Gastrocnemius medialis (tissue), 4 donors: Measurements from ENCODE around the gene MAML3. TPM values are rescaled to one million over a fixed set of nuclear protein-coding genes. Genes with fewer than 3 reads are reported as not detected.

ENCODE experiments used
- ATAC-seq, 2 donors: fragments of 150-250 bp; one replicate each; pipeline ENCODE4 v1.9.1; 2016
- DNase-seq, 2 donors: peaks; one replicate each; pipeline ENCODE4 v3.0.0-alpha.2; 2019
- H3K27ac ChIP-seq, 4 donors: fragments of 200-600 bp; sonication (generic); 1 replicate in 1 of 4; 2 replicates in 3 of 4; pipeline ENCODE4 v1.5.1; 2016 to 2018; ENCODE audit warnings: mild to moderate bottlenecking in 2 of 4, moderate library complexity in 1 of 4
- H3K27me3 ChIP-seq, 3 donors: fragments of 200-600 bp; sonication (generic) in 2 of 3; 1 replicate in 1 of 3; 2 replicates in 2 of 3; pipeline versions ENCODE4 v1.5.1 to v1.6.0; 2016 to 2019; ENCODE audit warnings: mild to moderate bottlenecking in 1 of 3, moderate library complexity in 1 of 3
- H3K36me3 ChIP-seq, 2 donors: fragments of 200-600 bp; sonication (generic) in 1 of 2; one replicate each; pipeline ENCODE4 v1.5.1; 2017 to 2018
- H3K4me1 ChIP-seq, 2 donors: fragments of 200-600 bp; sonication (generic) in 1 of 2; one replicate each; pipeline ENCODE4 v1.5.1; 2016 to 2017; ENCODE audit warnings: mild to moderate bottlenecking in 2 of 2
- H3K4me3 ChIP-seq, 4 donors: fragments of 200-600 bp; sonication (generic) in 3 of 4; 1 replicate in 1 of 4; 2 replicates in 3 of 4; pipeline ENCODE4 v1.5.1; 2016 to 2019; ENCODE audit warnings: mild to moderate bottlenecking in 2 of 4
- H3K9me3 ChIP-seq, 3 donors: fragments of 200-600 bp; sonication (generic) in 2 of 3; 1 replicate in 1 of 3; 2 replicates in 2 of 3; pipeline ENCODE4 v1.5.1; 2016 to 2019
- POLR2A ChIP-seq, 2 donors: fragments of 450-650 bp; IDR thresholded peaks; one replicate each; pipeline ENCODE4 v1.6.1; 2017; ENCODE audit warnings: antibody characterized with exemption in 2 of 2, mild to moderate bottlenecking in 2 of 2, moderate library complexity in 2 of 2
- in situ Hi-C, 4 donors: fragments of 200-750 bp; cut with MboI; loops; one replicate each; pipeline versions ENCODE4 v1.15.0 to v1.8.0; 2017; ENCODE audit warnings: low sequenced_read_pairs in 4 of 4
- intact Hi-C: fragments of 100-400 bp; cut with DNase I; formaldehyde crosslinking; loops from one replicate; pipeline ENCODE4 v1.15.1; 2023; ENCODE audit warnings: low total_unique reads
- total RNA-seq, 4 donors: library from RNA; depleted of rRNA; stranded (reverse); fragments of >200 nt; gene quantifications; one replicate each; pipeline versions ENCODE4 v1.1.0 to v1.2.3, GENCODE V29; 2016
- TF ChIP-seq, protein P1 (sequence below), 5 experiments: fragments of 450-650 bp in 3 of 5; fragments of 200-600 bp in 2 of 5; sonication (generic) in 2 of 5; IDR thresholded peaks in 4 of 5; conservative IDR thresholded peaks in 1 of 5; 1 replicate in 4 of 5; 2 replicates in 1 of 5; pipeline ENCODE4 v1.5.1; 2016 to 2019; ENCODE audit warnings: antibody characterized with exemption in 5 of 5, mild to moderate bottlenecking in 3 of 5, moderate library complexity in 3 of 5

Gene MAML3
- total RNA-seq, 4 donors from 2014 or later: 0.98 to 1.5 (median 1.4) TPM

DNA sequence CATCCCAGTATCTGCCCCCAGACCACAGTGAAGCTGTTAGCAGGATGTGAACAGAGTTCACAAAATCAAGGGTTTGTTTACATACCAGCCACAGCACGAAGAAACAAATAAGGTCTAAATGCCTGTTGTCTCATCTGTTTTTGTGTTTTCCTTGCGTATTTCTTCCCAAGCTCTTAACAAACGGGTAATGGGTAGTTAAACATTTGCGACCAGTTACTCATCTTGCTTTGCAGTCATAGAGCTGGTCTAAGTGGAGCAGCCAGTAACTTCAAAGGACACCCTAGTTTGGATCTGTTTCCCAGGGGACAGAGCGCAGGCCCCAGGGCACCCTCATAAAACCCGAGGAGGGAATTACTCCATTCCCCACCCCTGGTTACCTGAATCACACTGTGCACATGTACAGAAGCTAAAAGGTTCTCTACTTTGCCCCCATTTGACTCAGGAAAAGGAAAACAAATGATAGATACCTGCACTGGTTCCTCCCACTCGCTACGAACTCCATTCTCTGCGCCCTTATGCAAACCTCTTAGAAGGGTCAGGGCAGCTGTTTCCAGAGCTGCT is 68.8 kb downstream of the MAML3 start:
- in situ Hi-C loops (no loop called here), intact Hi-C loops (no loop called here)
- TF ChIP-seq POLR2A (IDR thresholded peaks at IDR 0.05): no peak
- TF ChIP-seq, protein P1, sequence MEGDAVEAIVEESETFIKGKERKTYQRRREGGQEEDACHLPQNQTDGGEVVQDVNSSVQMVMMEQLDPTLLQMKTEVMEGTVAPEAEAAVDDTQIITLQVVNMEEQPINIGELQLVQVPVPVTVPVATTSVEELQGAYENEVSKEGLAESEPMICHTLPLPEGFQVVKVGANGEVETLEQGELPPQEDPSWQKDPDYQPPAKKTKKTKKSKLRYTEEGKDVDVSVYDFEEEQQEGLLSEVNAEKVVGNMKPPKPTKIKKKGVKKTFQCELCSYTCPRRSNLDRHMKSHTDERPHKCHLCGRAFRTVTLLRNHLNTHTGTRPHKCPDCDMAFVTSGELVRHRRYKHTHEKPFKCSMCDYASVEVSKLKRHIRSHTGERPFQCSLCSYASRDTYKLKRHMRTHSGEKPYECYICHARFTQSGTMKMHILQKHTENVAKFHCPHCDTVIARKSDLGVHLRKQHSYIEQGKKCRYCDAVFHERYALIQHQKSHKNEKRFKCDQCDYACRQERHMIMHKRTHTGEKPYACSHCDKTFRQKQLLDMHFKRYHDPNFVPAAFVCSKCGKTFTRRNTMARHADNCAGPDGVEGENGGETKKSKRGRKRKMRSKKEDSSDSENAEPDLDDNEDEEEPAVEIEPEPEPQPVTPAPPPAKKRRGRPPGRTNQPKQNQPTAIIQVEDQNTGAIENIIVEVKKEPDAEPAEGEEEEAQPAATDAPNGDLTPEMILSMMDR (IDR thresholded peaks at IDR 0.05 in 4 of 5, conservative IDR thresholded peaks at IDR 0.05 in 1 of 5): no peak
- Histone ChIP-seq H3K4me1 (no peaks in the 10 kb centered on the region), H3K27me3 (no peaks in the 10 kb centered on the region), H3K36me3 (no peaks in the 10 kb centered on the region), H3K27ac (no peak overlapping the region), H3K4me3 (no peak overlapping the region), H3K9me3 (no peaks in the 10 kb centered on the region)
- no peak for DNase-seq
- ATAC-seq: no peak

DNA sequence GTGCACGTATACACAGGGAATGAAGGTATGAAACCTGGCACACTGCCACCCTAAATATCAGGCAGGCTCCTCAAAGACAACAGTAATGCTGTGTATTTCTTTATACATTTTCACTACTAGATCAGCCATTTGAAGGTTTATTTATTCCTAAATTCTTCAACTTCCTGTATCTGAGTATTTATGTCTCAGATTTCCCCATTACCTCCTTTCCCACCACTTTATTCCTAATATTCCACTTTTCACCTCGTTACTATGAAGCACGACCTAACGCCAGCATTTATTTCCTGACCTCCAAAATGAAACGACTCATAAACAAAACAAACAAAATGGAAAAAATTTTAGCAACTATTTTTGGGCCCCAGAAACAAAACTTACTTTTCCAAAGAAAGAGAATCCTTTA is 69.6 kb downstream of the MAML3 start:
- Histone ChIP-seq H3K4me1 (peaks cover 5 to 6% of the 10 kb centered on the region in 2 donors), H3K9me3 (no peaks in the 10 kb centered on the region), H3K36me3 (no peaks in the 10 kb centered on the region), H3K4me3 (no peak overlapping the region), H3K27me3 (no peaks in the 10 kb centered on the region), H3K27ac (no peak overlapping the region)
- intact Hi-C loops: no loop called here
- in situ Hi-C loops: no loop called here
- no peak for ATAC-seq
- TF ChIP-seq, protein P1 (IDR thresholded peaks at IDR 0.05 in 4 of 5, conservative IDR thresholded peaks at IDR 0.05 in 1 of 5): no peak
- TF ChIP-seq POLR2A (IDR thresholded peaks at IDR 0.05): no peak
- no peak for DNase-seq

DNA sequence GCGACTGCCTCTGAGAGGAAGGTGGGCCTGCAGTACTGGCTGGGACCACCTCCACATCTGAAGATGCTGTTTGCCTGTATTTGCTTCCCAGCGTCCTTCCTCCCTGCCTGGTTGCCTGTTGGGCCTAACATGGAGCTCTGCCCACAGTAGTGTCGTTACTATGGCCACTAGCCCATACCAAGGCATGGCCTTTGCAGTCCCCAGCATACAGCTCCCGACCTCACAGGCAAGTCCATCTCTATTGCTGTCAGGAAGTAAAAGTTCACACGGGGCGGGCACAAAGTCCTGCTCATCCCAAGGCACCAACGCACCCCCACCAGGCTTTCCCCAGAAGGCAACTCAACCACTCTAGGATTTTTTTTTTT is 71.6 kb downstream of the MAML3 start:
- H3K27me3 ChIP-seq: no peaks in the 10 kb centered on the region
- in situ Hi-C loops (no loop called here), intact Hi-C loops (no loop called here)
- peaks cover 21% of the 10 kb centered on the region in 2 donors for H3K4me1 ChIP-seq
- no peak for DNase-seq
- ATAC-seq: no peak
- H3K36me3 ChIP-seq: no peaks in the 10 kb centered on the region
- TF ChIP-seq POLR2A (IDR thresholded peaks at IDR 0.05): no peak
- TF ChIP-seq, protein P1 (IDR thresholded peaks at IDR 0.05 in 4 of 5, conservative IDR thresholded peaks at IDR 0.05 in 1 of 5): no peak
- H3K27ac ChIP-seq: no peak overlapping the region
- H3K9me3 ChIP-seq: no peaks in the 10 kb centered on the region
- H3K4me3 ChIP-seq: no peak overlapping the region

DNA sequence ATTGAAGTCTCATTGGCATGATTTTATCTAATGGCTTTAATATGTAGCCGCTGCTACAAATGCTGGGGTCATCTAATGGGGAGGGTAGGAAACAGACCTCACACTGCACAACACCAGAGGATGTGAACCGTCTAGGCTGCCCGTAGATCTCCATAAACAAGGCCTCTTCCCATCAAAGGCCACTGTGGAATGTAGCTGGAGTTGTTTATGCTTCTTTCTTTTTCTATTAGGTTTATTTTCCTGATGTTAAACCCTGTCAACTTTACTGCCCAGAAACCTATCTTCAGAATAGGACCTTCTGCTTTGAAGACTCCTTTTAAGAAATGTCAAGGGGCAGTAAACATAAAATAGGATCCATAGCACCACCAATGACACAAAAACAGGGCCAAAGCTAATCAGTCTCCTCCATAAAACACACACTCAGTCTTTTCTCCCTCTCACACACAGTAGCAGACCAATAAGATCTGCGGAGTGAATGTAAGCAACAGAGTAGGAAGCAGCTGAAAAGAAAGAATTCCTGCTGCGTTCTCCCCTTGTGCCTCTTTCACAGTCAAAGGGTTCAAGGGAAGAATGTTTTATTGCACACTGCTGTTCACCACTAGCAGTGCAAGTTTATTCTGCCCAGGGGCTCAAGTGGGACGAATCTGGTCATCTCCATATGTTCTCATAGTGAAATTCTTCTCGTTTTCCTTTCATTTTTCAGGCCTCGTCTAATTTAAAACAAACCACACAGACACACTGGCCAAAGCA is 72.2 kb downstream of the MAML3 start:
- in situ Hi-C loops (no loop called here), intact Hi-C loops (no loop called here)
- TF ChIP-seq, protein P1 (IDR thresholded peaks at IDR 0.05 in 4 of 5, conservative IDR thresholded peaks at IDR 0.05 in 1 of 5): no peak
- no peak for TF ChIP-seq POLR2A (IDR thresholded peaks at IDR 0.05)
- H3K4me1 ChIP-seq: peaks cover 21 to 23% of the 10 kb centered on the region in 2 donors
- H3K4me3 ChIP-seq: no peak overlapping the region
- H3K36me3 ChIP-seq: no peaks in the 10 kb centered on the region
- DNase-seq (no peak), ATAC-seq (no peak)
- H3K27ac ChIP-seq: no peak overlapping the region
- H3K9me3 ChIP-seq: no peaks in the 10 kb centered on the region
- H3K27me3 ChIP-seq: no peaks in the 10 kb centered on the region
